HG03460 (cell line): ENCODE measurements around the gene IWS1.
"Not testable (repeated sequence)": the region's sequence is repeated elsewhere in the genome, so short reads cannot be mapped to it uniquely, and the experiment has no call there.

Source experiments
- ATAC-seq: cut with Tn5 transposase; IDR thresholded peaks from one replicate; pipeline ENCODE4 v1.9.1; 2021; ENCODE audit not compliant: unreplicated experiment

The IWS1 gene

DNA sequence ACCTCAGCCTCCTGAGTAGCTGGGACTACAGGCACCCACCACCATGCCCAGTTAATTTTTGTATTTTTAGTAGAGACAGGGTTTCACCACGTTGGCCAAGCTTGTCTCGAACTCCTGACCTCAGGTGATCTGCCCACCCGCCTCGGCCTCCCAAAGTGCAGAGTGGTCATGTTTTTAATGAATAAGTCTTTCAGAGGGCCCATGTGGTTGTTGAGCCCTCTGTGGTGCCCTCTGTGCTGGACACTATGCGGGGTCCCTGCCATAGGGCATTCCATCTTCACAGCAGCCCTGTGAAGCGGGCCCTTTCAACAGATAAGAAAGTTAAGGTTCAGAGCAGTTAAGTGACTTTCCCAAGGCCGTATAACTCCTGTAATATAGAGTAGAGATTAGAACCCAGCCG lies 35.1 kb upstream of the IWS1 start:
- no peak for ATAC-seq

DNA sequence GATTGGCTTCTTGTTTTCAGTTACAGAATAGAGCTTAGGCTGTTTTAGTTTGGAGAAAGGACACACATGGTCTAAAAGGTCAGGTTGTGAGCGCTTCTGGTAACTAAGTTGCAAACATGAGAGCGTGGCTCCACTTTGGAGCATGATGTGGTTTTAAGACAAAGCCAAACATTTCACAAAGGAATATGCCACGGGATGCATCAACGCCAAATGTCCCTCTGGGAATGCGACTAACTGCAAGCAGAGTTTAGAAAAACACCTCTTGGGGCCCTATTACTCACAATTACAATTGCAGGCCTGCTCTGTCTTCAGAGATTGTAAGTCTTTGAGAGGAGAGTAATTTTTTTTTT lies 34.6 kb upstream of the IWS1 start:
- no peak for ATAC-seq

DNA sequence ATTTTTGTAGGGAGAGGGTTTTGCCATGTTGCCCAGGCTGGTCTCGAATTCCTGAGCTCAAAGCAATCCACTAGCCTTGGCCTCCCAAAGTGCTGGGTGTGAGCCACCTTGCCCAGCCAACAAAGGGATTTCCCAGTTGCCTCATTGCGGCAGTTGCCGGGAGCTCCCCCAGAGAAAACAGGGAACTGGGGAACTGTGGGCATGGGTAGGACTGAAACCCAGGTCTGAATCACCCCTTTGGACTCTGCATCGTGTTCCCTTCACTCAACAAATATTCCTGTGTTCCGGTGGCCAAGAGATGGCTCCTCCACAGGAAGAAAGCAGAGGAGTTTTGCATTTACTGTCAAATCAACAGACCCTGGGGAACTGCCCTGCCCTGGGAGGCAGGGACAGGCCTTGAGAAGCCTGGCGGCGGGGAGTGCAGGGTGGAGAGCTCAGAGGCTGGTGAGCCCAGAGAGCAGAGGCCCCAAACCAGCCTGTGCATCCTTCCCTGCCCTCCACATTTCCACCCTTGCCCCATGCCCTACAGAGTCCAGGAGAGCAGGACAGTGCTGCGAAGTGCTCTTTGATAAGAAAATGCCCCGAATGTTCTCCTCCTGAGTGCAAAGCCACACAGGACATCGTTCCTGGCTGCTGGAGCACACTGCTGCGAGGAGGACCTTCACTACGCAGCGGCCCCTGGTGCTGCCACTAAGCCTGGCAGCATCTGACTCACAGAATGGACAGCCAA lies 34.1 kb upstream of the IWS1 start:
- no peak for ATAC-seq

DNA sequence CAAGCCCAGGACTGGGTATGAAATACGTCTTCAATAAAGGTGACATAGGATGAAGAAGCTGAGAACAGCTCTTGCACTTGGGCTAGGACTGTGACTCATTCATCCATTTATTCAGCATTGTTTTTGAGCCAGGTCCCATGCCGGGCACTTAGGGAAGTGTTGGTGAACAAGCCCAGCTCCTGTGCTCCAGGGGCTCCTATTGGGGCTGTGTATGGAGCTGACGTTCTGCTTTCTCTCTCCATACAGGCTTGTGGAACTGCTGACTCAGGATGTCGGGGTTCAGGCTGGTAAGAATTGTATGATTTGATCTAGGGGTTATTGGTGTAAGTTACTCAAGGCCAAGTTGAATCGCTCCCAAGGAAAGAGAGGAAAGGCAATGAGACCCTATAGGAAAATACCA lies 33.2 kb upstream of the IWS1 start:
- no peak for ATAC-seq

DNA sequence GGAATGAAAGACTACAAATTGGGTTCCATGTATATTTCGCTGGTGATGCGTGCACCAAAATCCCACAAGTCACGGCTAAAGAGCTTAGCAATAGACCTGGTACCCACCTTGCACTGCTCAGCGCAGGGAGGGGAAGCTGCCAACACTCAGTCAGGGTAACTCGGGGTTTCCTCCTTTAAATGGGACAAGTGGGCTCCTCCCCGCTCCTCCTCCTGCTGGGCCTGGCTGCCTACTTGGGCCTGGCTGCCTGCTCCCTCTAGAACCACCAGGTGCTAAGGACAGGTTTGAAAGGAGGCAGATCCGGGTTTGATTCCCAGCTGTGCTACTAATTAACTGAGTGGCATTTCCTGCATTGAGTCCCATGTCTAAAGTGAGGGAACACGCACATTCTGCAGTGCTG lies 32.6 kb upstream of the IWS1 start:
- ATAC-seq, result no peak

- ATAC-seq, result no peak
These were observed 26.6 kb upstream of the IWS1 start for GRCh38 chr2:127552846-127553245.

DNA sequence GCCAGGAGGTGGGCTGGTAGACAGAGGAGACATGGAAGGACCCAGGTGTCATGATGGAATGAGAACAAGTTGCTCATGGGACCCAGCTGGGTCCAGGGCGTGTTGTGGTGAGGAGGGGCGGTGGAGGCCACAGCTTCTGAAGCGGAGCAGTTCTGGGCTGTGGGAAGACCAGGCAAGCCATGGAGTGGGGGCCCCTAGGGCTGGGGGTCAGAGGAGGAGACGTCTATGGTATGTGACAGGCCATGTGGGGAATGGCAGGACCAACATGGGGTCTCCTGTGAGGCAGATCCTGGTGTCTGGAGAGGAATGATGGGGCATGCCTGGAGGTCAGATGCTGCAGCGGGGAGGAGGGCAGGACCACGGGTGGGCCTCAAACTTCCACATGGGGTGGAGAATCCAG lies 26.0 kb upstream of the IWS1 start:
- ATAC-seq, result no peak

- no peak for ATAC-seq
These were observed 25.1 kb upstream of the IWS1 start for GRCh38 chr2:127551221-127551930.

GRCh38 chr2:127546797-127547196 lies 20.5 kb upstream of the IWS1 start:
- no peak for ATAC-seq

GRCh38 chr2:127545796-127546195 lies 19.5 kb upstream of the IWS1 start:
- ATAC-seq, result no peak

GRCh38 chr2:127545189-127545588 lies 18.9 kb upstream of the IWS1 start:
- no peak for ATAC-seq

- not testable (repeated sequence) for ATAC-seq
These were observed 16.8 kb upstream of the IWS1 start for GRCh38 chr2:127543013-127543501.

DNA sequence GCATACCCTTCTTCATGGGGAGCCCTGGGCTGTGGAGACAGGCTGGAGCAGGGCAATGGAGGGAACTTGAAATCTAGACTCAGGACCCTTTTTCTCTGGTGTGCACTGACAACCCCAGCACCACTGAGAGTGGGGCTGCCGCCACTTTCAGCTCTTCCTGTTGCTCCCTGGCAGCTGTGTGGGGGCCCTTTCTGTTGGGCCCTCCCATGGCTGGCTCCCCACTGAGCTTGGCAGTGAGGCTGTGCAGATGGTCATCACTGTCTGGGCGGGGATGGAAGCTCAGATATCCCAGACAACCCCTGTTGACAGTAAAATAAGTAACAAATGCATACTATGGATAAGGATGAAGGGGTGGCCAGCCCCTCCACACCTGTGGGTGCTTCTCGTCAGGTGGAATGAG lies 15.9 kb upstream of the IWS1 start:
- ATAC-seq, result no peak

DNA sequence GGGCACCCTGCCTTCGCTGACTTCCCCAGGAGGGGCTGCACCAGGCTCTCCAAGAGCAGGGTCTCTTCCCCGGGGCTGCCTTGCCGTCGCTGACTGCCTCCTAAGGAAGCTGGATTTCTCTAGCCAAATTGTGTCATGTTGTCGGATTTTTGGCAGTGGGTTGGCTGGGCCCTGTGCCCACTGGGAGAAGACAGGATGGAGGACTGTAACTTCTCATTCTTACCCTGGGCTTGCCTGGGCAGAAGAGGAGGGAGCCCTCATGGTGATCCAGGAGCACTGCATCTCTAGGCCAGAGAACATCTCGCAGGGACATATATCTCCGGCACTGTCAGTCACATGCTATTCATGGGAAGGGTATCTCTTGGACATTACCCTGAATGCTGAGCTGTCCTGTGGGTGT lies 15.5 kb upstream of the IWS1 start:
- ATAC-seq, result no peak

DNA sequence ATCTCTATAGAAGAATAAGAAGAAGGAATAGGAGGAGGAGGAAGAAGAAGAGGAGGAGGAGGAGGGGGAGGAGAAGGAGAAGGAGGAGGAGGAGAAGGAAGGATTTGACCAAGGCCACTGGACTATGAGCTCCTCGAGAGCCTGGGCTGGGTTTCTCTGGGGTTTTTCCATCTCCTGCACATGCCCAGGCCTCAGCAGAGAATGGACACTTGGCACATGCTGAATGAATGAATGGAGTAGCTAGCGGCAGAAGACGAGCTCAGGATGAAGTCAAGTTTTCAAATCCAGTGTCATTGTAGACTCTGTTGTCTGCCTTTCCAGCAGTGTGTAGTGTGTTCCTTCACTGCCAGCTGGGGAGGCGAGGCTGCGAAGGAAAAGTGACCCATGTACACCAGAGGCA lies 11.4 kb upstream of the IWS1 start:
- no peak for ATAC-seq

GRCh38 chr2:127536707-127537541 lies 10.6 kb upstream of the IWS1 start:
- no peak for ATAC-seq

DNA sequence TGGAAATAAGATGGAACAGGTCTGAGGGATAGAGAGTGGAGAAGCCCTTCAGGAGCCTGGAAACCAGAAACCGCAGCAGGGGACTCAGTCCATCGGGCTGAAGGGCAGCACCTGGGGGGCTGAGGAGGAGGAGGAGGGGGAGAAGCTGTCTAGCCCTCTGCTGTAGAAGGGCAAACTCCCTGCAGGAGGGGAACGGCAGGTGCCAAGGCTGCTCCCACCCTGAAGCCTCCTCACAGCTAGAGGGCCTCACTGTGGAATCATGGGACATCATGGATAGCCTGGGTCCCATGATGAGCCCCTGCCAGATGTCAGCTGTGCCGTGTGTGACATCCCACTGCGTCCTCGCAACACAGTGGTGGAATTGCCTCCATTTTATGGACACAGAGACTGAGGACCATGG lies 9.6 kb upstream of the IWS1 start:
- no peak for ATAC-seq

- ATAC-seq, result no peak
These were observed 9.2 kb upstream of the IWS1 start, which contains the start of gene MYO7B for GRCh38 chr2:127535422-127535901. TSS of gene MYO7B (plus strand) at chr2:127535683. CDS start at chr2:127559723, 24,040 bp downstream.

DNA sequence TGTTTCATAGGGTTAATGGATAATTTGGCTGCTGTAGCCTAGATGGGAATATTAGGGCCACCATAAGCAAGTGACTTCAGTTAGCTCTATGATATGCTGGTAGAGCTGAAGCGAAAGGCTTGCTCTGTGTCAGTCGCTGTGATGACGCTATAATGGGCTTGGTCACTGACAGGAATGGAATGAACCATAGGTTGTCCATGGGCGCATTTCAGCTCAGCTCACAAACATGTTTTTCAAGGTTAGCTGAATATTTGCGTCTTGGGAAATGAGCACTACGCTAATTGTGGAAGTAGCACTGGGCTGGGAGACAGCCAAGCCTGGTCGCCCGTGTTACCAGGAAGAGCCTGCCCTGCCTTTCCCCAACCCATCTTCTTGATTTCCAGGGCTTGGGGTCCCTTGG lies 6.0 kb upstream of the IWS1 start:
- ATAC-seq, result no peak

- no peak for ATAC-seq
These were observed 4.9 kb upstream of the IWS1 start for GRCh38 chr2:127531221-127531648.
